ENCODE results near the gene SS18L1. TPM values are rescaled to one million over a fixed set of nuclear protein-coding genes. Genes with fewer than 3 reads are reported as not detected.

The SS18L1 gene
- total and polyA plus RNA-seq, 10 of the 15 experiments (the other 5 are each of a cell fraction or from before 2014, with no cell fraction given), result 1.8 to 20.0 (median 6.6) TPM

DNA sequence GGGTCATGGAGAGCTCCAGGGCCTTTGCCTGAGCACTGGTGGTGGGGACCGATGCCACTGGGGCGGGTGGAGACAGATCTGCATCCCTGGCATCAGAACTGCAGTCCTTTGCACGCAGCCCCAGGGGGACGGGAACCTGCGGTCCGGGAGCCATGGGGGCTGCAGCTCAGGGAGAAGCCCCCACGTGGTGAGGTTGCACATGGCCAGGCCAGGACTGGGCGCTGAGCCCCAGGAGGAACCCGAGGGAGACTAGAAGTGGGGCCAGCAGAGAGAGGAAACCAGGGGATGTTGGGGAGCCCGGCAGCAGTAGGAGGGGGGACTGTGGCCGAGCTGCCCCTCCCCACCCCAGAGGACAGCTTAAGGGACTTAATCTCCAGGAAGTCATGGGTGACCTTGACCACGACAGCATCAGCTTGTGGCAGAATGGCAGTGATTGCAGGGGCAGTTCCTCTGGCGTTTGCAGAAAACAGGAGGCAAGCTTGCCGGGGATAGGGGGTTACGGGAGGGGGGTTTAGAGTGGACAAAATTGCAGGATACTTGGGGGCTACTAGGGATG is 39.3 kb upstream of the SS18L1 start:
- WGBS (ENCODE audit: insufficient coverage, insufficient replicate concordance, low lambda C conversion rate, missing lambda C conversion rate), result 40% methylated on average over 15 of the region's 15 CpGs
- ChIA-PET RAD21 (ENCODE audit: unreplicated experiment) (no interaction called here), CTCF (no interaction called here), POLR2A (interaction anchor here (0.6 kb wide), 1 partner anchor 50 kb away, joined by 4 read pairs; no protein-coding TSS in a partner anchor), SMC1A (ENCODE audit: uncharacterized antibody, unreplicated experiment) (no interaction called here)
- no peaks in the 10 kb centered on the region for H3K36me3 ChIP-seq (ENCODE audit: control insufficient read depth in 2 of 2, insufficient read depth in 2 of 2, low read length in 1 of 2)
- no TSS peak for BruUV-seq (replicated peaks)
- no peaks in the 10 kb centered on the region for H3K79me2 ChIP-seq (ENCODE audit: control insufficient read depth, insufficient read depth, low read length)
- H3K27me3 ChIP-seq (replicated peaks in 1 of 2; ENCODE audit: control insufficient read depth in 2 of 2, insufficient read depth in 2 of 2, low read length in 1 of 2), result no peaks in the 10 kb centered on the region
- ATAC-seq (no peak), FAIRE-seq (no peak), DNase-seq (ENCODE audit: low read depth, low spot score) (no peak)
- H4K20me1 ChIP-seq (ENCODE audit: control insufficient read depth, insufficient read depth), result no peaks in the 10 kb centered on the region
- TF ChIP-seq, protein P1, sequence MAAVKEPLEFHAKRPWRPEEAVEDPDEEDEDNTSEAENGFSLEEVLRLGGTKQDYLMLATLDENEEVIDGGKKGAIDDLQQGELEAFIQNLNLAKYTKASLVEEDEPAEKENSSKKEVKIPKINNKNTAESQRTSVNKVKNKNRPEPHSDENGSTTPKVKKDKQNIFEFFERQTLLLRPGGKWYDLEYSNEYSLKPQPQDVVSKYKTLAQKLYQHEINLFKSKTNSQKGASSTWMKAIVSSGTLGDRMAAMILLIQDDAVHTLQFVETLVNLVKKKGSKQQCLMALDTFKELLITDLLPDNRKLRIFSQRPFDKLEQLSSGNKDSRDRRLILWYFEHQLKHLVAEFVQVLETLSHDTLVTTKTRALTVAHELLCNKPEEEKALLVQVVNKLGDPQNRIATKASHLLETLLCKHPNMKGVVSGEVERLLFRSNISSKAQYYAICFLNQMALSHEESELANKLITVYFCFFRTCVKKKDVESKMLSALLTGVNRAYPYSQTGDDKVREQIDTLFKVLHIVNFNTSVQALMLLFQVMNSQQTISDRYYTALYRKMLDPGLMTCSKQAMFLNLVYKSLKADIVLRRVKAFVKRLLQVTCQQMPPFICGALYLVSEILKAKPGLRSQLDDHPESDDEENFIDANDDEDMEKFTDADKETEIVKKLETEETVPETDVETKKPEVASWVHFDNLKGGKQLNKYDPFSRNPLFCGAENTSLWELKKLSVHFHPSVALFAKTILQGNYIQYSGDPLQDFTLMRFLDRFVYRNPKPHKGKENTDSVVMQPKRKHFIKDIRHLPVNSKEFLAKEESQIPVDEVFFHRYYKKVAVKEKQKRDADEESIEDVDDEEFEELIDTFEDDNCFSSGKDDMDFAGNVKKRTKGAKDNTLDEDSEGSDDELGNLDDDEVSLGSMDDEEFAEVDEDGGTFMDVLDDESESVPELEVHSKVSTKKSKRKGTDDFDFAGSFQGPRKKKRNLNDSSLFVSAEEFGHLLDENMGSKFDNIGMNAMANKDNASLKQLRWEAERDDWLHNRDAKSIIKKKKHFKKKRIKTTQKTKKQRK (IDR thresholded peaks at IDR 0.05; ENCODE audit: low read depth, low read length), result no peak
- H2AFZ ChIP-seq (ENCODE audit: control insufficient read depth, low read depth, low read length), result no peak overlapping the region
- H3K4me1 ChIP-seq (ENCODE audit: control insufficient read depth, insufficient read depth, low read length), result no peaks in the 10 kb centered on the region
- H3K4me3 ChIP-seq, result no peak overlapping the region
- H3K27ac ChIP-seq (ENCODE audit: control insufficient read depth, insufficient read depth), result no peak overlapping the region
- in situ Hi-C loops (cut with MboI), result no loop called here
- H3K9ac ChIP-seq (ENCODE audit: control insufficient read depth, insufficient read depth, low read length), result no peak overlapping the region
- H3K4me2 ChIP-seq (ENCODE audit: control insufficient read depth, insufficient read depth), result no peak overlapping the region
- peaks cover 11% of the 10 kb centered on the region; the same call in 1 of the 3 replicates for H3K9me3 ChIP-seq (replicated peaks; ENCODE audit: control insufficient read depth, insufficient read depth, low read length)
- intact Hi-C loops (cut with micrococcal nuclease; ENCODE audit: unreplicated experiment), result no loop called here

DNA sequence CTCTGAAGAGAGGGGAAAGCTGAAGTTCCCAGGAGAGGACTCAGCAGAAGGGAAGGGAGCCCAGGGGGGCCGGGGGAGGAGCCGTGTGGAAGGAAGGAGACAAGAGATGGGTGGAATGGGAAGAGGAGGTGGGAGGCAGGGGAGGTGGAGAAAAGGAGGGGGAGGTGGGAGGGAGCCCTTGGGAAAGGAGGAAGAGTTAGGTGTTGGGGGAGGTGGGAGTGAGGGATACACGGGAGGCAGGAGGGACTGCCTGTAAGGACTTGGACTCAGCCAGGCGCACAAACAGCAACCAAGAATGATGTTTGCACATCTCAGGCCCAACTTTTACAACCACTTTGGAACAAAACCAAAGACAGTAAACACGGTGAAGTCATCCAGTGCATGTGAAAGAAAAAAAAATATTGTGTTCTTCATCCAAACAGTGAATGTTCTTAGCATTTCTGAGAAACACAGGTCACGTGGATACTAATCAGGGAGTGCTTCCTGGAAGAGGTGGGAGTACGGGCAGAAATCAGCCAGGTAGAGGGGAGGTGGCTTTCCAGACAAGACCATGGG is 38.7 kb upstream of the SS18L1 start:
- H3K4me1 ChIP-seq (ENCODE audit: control insufficient read depth, insufficient read depth, low read length), result no peaks in the 10 kb centered on the region
- WGBS (ENCODE audit: insufficient coverage, insufficient replicate concordance, low lambda C conversion rate, missing lambda C conversion rate), result 41% methylated on average over 4 of the region's 7 CpGs
- ChIA-PET RAD21 (ENCODE audit: unreplicated experiment) (no interaction called here), SMC1A (ENCODE audit: uncharacterized antibody, unreplicated experiment) (no interaction called here), POLR2A (no interaction called here), CTCF (no interaction called here)
- H4K20me1 ChIP-seq (ENCODE audit: control insufficient read depth, insufficient read depth), result no peaks in the 10 kb centered on the region
- peaks cover 12% of the 10 kb centered on the region; the same call in 1 of the 3 replicates for H3K9me3 ChIP-seq (replicated peaks; ENCODE audit: control insufficient read depth, insufficient read depth, low read length)
- no peak overlapping the region for H3K4me2 ChIP-seq (ENCODE audit: control insufficient read depth, insufficient read depth)
- H3K27ac ChIP-seq (ENCODE audit: control insufficient read depth, insufficient read depth), result no peak overlapping the region
- H3K9ac ChIP-seq (ENCODE audit: control insufficient read depth, insufficient read depth, low read length), result no peak overlapping the region
- ATAC-seq (no peak), FAIRE-seq (no peak), DNase-seq (ENCODE audit: low read depth, low spot score) (no peak)
- H3K4me3 ChIP-seq, result no peak overlapping the region
- intact Hi-C loops (cut with micrococcal nuclease; ENCODE audit: unreplicated experiment), result no loop called here
- no TSS peak for BruUV-seq (replicated peaks)
- no peaks in the 10 kb centered on the region for H3K36me3 ChIP-seq (ENCODE audit: control insufficient read depth in 2 of 2, insufficient read depth in 2 of 2, low read length in 1 of 2)
- in situ Hi-C loops (cut with MboI), result no loop called here
- no peak overlapping the region for H2AFZ ChIP-seq (ENCODE audit: control insufficient read depth, low read depth, low read length)
- H3K27me3 ChIP-seq (replicated peaks in 1 of 2; ENCODE audit: control insufficient read depth in 2 of 2, insufficient read depth in 2 of 2, low read length in 1 of 2), result no peaks in the 10 kb centered on the region
- H3K79me2 ChIP-seq (ENCODE audit: control insufficient read depth, insufficient read depth, low read length), result no peaks in the 10 kb centered on the region
- TF ChIP-seq CHD2 (IDR thresholded peaks at IDR 0.05; ENCODE audit: borderline replicate concordance, low read depth, low read length) (no peak), NFYA (IDR thresholded peaks at IDR 0.05; ENCODE audit: borderline replicate concordance, low read depth, low read length) (no peak), RELA (IDR thresholded peaks at IDR 0.05; ENCODE audit: borderline replicate concordance, partially characterized antibody) (no peak)
- TF ChIP-seq, protein P2, sequence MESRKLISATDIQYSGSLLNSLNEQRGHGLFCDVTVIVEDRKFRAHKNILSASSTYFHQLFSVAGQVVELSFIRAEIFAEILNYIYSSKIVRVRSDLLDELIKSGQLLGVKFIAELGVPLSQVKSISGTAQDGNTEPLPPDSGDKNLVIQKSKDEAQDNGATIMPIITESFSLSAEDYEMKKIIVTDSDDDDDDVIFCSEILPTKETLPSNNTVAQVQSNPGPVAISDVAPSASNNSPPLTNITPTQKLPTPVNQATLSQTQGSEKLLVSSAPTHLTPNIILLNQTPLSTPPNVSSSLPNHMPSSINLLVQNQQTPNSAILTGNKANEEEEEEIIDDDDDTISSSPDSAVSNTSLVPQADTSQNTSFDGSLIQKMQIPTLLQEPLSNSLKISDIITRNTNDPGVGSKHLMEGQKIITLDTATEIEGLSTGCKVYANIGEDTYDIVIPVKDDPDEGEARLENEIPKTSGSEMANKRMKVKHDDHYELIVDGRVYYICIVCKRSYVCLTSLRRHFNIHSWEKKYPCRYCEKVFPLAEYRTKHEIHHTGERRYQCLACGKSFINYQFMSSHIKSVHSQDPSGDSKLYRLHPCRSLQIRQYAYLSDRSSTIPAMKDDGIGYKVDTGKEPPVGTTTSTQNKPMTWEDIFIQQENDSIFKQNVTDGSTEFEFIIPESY (IDR thresholded peaks at IDR 0.05), result no peak
- TF ChIP-seq, protein P3, sequence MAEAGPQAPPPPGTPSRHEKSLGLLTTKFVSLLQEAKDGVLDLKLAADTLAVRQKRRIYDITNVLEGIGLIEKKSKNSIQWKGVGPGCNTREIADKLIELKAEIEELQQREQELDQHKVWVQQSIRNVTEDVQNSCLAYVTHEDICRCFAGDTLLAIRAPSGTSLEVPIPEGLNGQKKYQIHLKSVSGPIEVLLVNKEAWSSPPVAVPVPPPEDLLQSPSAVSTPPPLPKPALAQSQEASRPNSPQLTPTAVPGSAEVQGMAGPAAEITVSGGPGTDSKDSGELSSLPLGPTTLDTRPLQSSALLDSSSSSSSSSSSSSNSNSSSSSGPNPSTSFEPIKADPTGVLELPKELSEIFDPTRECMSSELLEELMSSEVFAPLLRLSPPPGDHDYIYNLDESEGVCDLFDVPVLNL (IDR thresholded peaks at IDR 0.05; ENCODE audit: low read depth, low read length), result no peak
